ENCODE results near the gene NDUFS8.

Gene NDUFS8

GRCh38 chr11:68080860-68081259, 50.4 kb downstream of the NDUFS8 start:
- TF ChIP-seq CTCF (IDR thresholded peaks at IDR 0.05; ENCODE audit: low read length, missing control alignments): no peak
- H3K4me3 ChIP-seq (replicated peaks; ENCODE audit: low read depth, low read length): no peak overlapping the region
- DNase-seq (ENCODE audit: low read depth): no peak

- H3K4me3 ChIP-seq (replicated peaks; ENCODE audit: low read depth, low read length): no peak overlapping the region
- no peak for TF ChIP-seq CTCF (IDR thresholded peaks at IDR 0.05; ENCODE audit: low read length, missing control alignments)
- no peak for DNase-seq (ENCODE audit: low read depth)
These were observed 51.2 kb downstream of the NDUFS8 start for GRCh38 chr11:68081691-68082090.

GRCh38 chr11:68082481-68082880, 52.0 kb downstream of the NDUFS8 start:
- DNase-seq (ENCODE audit: low read depth): no peak
- H3K4me3 ChIP-seq (replicated peaks; ENCODE audit: low read depth, low read length): no peak overlapping the region
- no peak for TF ChIP-seq CTCF (IDR thresholded peaks at IDR 0.05; ENCODE audit: low read length, missing control alignments)

GRCh38 chr11:68083517-68083916, 53.0 kb downstream of the NDUFS8 start:
- DNase-seq (ENCODE audit: low read depth): no peak
- no peak for TF ChIP-seq CTCF (IDR thresholded peaks at IDR 0.05; ENCODE audit: low read length, missing control alignments)
- no peak overlapping the region for H3K4me3 ChIP-seq (replicated peaks; ENCODE audit: low read depth, low read length)
